ENCODE data around the gene MBD5.

The MBD5 gene

DNA sequence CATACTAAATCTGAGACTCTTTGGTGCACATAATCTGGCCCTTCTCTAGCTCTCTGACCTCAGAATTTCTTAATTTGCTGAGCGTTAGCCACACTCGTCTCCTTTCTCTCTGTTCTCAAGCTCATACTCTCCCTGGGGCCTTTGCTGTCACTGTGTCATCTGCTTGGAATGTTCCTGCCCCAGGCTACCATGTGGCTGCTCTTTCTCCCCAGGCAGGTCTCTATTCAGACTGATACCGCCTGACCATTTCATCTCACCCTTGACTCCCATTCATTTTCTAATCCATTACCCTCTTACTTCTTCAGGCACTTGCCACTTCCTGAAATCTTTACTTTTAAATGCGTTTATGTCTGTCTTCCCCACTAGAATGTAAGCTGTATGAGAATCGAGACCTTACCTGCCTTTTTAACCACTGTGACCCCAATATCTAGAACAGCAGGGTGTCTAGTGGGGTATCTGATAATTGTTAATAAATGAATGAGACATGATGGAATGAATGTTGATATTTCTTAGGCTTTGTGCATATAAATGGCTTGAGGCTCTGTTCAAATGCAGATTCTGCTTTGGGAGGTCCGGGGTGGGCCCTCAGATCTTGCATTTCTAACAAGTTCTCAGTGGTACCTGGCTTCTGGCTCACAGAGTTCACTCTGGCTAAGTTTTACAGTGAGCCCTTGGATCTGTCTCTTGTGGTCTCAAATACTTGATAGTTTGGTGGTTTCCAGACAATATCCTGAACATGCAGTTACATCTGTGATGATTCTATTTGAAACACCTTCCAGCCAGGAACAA, 533.8 kb downstream of the MBD5 start:
- DNase-seq: no peak

DNA sequence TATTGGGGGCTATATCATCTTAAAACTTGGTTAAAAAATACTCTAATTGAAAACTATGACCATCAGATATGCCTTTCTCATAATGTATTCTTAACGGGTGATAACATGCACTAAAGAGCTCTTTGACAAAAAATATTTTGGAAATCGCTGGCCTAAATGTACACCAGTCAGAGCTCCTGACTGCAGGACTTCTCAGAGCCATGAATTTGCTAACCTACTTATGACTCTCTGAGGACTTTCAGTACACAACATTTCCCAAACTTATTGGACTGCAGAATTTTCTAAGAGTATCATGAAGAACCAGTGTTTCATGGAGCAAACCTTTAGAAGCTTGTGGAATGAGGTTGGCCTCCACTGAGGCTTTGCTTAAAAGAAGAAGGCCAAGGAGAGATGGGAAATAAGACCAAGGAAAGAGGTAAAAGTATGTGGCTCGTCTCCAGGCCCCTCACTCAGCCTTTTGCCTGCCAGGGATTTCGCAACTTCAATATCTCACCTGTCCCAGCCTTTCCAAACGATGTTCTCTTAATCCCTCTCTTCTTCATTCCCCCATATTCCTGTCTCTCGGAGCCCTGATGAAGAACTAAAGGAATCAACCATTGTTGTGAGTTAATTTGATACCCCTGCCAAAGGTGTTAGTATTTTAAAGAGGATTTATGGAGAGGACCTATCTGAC, 534.9 kb downstream of the MBD5 start:
- no peak for DNase-seq

- no peak for DNase-seq
Measured at GRCh38 chr2:148557844-148558436, 537.0 kb downstream of the MBD5 start.

DNA sequence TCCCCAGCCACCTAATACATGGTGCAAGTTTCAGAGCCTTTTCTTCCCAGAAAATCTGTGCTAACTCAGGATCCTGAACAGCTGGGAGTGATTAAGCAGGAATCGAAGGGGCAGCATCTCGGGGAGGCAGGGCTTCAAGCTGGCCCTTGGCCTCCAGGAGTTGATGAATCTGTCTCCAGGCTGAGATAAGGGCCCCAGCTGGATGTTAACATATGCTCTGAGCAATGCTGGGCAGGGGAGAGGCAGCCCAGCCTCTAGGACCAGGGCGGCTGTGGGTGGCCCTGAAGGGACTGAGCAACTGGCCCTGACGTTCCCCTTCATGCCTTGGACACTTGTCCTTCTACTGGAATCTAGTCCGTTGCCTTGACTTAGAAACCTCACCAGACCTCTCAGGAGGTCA, 539.6 kb downstream of the MBD5 start:
- no peak for DNase-seq

DNA sequence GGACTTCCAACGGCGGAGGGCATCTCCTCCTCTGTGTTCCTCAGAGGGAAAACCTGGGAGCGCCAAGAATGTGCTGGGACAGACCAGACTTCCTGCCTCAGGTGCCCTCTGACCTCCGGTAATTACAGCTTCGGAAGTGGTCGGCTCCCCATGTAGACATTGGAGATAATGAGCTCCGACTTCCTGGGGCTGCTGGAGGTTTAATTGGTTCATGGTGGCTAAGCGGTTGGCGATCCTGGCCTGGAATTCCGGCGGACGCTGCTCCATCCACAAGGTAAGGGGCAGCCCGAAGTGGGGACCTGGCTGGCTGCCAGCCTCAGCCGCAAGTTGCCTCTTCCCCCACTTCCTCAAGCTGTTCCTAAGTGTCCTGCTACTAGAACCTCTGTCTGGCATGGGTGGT, 540.5 kb downstream of the MBD5 start:
- DNase-seq: no peak

DNA sequence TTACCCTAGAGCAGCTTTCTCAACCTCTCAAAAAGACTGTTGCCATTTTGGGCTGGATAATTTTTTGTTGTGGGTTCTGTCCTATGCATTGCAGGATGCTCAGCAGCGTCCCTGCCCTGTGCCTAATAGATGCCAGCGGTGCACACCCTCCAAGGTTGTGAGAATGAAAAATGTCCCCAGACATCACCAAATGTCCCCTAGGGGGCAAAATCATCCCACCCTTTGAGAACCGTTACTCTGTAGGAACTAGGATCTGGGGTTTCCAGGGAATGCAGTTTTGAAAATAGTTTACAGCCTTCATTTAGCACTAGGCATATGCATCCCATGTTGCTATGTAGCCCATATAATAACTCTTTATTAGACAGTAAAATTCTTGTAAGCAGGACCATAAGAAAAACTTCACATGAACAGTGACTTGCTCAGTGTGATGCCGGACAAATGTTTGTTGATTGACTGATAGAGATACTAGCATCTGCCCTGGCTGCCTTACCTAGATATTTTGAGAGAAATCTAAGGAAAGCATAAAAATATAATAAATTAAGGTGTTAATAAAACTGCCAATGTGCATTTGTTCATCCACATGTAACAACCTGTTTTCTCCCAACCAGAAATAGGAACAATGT, 544.5 kb downstream of the MBD5 start:
- DNase-seq: no peak

All from stimulated activated CD4-positive, alpha-beta T cell treated with anti-CD3 and anti-CD28 coated beads, Interleukin-4, amount 100 ng/mL, for 4 hours (primary cell).